Osteoblast (primary cell): Measurements from ENCODE around the gene AUH. TPM values are rescaled to one million over a fixed set of nuclear protein-coding genes. Genes with fewer than 3 reads are reported as not detected.

Experiments
- DNase-seq: peaks from one replicate; pipeline ENCODE4 v3.0.0; 2011; ENCODE audit warnings: low spot score, mixed read lengths; ENCODE audit not compliant: insufficient read length; ENCODE audit errors: missing footprints
- H2AFZ ChIP-seq: 2 replicates; pipeline ENCODE4 v1.6.0; 2011; ENCODE audit warnings: mild to moderate bottlenecking, low read length
- H3K27ac ChIP-seq: 2 replicates; pipeline ENCODE4 v1.5.1; 2011; ENCODE audit warnings: mild to moderate bottlenecking, low read depth, low read length, moderate library complexity
- H3K27me3 ChIP-seq: 2 replicates; pipeline ENCODE4 v1.6.0; 2012; ENCODE audit warnings: mild to moderate bottlenecking, control low read depth, inconsistent platforms, low read length, moderate library complexity; ENCODE audit not compliant: insufficient read depth
- H3K36me3 ChIP-seq: 2 replicates; pipeline ENCODE4 v1.5.1; 2011; ENCODE audit warnings: mild to moderate bottlenecking, low read length, control low read depth, moderate library complexity; ENCODE audit not compliant: insufficient read depth
- H3K4me1 ChIP-seq: 2 replicates; pipeline ENCODE4 v1.5.1; 2011; ENCODE audit warnings: mild to moderate bottlenecking, low read length, control low read depth, moderate library complexity; ENCODE audit not compliant: insufficient read depth
- H3K4me2 ChIP-seq: 2 replicates; pipeline ENCODE4 v1.6.0; 2011; ENCODE audit warnings: mild to moderate bottlenecking, low read length; ENCODE audit not compliant: insufficient read depth
- H3K4me3 ChIP-seq: fragments of 200-600 bp; sonication (generic); 3 replicates; pipeline ENCODE4 v1.5.1; 2012; ENCODE audit warnings: mild to moderate bottlenecking, low read length, inconsistent platforms; ENCODE audit not compliant: insufficient read depth
- H3K79me2 ChIP-seq: 2 replicates; pipeline ENCODE4 v1.6.0; 2012; ENCODE audit warnings: mild to moderate bottlenecking, low read length, control low read depth, inconsistent platforms; ENCODE audit not compliant: insufficient read depth
- H3K9me3 ChIP-seq: 2 replicates; pipeline ENCODE4 v1.5.1; 2011; ENCODE audit warnings: low read depth, low read length, control low read depth
- H4K20me1 ChIP-seq: 2 replicates; pipeline ENCODE4 v1.6.0; 2012; ENCODE audit warnings: mild to moderate bottlenecking, low read length, control low read depth; ENCODE audit not compliant: insufficient read depth
- total RNA-seq: library from RNA; depleted of rRNA; stranded (reverse); fragments of >200 nt; gene quantifications from 2 replicates; pipeline ENCODE4 v1.2.3, GENCODE V29; 2012
- TF ChIP-seq, protein P1 (sequence below): IDR thresholded peaks from 2 replicates; pipeline ENCODE4 v1.5.1; 2011; ENCODE audit warnings: mild to moderate bottlenecking, low read depth, low read length, moderate library complexity; ENCODE audit errors: extremely low read depth

AUH gene
- total RNA-seq, 1 donor = 17.0 TPM

DNA sequence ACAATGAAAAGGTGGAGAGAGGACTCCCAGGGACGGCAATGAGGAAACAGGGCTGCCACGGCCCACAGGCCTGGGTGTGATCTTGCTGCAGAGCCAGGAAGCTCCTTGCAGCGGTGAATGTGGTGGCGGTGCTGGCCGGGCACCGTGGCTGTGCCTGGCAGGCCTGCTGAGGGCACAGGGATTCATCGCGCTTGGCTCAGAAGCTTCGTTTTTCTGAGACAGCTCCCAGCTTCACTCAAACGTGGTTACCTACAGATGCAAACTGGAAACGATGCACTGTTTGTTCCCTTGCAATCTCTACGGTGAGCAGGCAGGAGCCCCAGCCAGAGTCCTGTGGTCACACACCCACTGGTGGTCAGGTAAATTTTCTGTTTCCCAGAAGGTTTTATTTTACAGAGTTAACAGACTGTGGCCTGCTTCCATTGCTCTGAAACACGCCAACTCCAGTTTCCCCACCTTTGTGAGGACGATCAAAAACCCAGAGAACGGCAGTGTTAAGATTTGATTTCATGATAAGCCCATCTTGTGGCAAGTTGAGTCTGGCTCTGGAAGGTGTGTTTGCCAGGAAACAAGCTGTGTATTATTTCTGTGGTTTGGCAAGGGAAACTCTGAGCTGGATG lies 183.9 kb downstream of the AUH start:
- no peak overlapping the region for H3K27ac ChIP-seq
- no peak overlapping the region for H3K4me3 ChIP-seq
- H3K4me2 ChIP-seq = no peak overlapping the region
- TF ChIP-seq, protein P1, sequence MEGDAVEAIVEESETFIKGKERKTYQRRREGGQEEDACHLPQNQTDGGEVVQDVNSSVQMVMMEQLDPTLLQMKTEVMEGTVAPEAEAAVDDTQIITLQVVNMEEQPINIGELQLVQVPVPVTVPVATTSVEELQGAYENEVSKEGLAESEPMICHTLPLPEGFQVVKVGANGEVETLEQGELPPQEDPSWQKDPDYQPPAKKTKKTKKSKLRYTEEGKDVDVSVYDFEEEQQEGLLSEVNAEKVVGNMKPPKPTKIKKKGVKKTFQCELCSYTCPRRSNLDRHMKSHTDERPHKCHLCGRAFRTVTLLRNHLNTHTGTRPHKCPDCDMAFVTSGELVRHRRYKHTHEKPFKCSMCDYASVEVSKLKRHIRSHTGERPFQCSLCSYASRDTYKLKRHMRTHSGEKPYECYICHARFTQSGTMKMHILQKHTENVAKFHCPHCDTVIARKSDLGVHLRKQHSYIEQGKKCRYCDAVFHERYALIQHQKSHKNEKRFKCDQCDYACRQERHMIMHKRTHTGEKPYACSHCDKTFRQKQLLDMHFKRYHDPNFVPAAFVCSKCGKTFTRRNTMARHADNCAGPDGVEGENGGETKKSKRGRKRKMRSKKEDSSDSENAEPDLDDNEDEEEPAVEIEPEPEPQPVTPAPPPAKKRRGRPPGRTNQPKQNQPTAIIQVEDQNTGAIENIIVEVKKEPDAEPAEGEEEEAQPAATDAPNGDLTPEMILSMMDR = no peak
- no peaks in the 10 kb centered on the region for H4K20me1 ChIP-seq
- H3K79me2 ChIP-seq = no peaks in the 10 kb centered on the region
- H3K27me3 ChIP-seq = no peaks in the 10 kb centered on the region
- no peaks in the 10 kb centered on the region for H3K36me3 ChIP-seq
- H3K9me3 ChIP-seq = no peaks in the 10 kb centered on the region
- peak overlapping the region; percentile 58 for H2AFZ ChIP-seq
- H3K4me1 ChIP-seq = peaks cover 8% of the 10 kb centered on the region
- no peak for DNase-seq

DNA sequence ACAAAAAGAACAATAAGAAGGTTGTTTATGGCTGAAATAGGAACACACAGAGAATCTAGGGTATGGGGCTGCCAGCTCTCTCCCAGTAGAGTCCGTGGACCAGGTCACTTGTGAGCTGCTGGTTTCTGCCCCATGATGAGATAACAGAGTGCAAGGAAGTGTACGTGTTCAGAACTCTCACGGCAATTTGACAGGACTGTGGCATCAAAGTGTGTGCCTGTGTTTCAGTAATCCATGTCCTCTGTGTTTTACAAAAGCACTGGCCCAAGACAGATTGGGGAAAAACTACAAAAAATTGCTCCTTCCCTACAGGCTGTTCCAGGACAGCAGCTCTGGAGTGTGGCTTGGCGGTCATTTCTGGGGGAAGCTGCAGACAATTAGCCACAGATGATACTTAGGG lies 184.6 kb downstream of the AUH start:
- no peaks in the 10 kb centered on the region for H3K9me3 ChIP-seq
- TF ChIP-seq, protein P1 = no peak
- DNase-seq = no peak

DNA sequence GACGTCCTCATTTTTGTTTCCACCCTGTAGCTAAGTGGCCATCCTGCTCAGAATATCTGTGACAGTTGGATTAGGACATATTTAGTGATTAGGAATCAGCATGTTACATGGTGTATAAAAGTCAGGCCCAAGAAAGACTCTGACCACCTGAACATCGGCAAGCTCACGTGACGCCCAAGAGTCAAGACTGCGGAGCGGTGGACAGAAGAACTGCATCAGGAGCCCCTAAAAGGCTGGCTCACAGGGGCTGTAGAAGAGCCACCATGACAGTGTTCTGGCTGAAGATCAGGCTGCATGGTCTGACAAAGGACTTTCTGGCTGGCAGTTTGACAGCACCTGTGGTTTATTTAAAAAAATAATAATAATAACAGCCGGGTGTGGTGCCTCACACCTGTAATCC lies 185.3 kb downstream of the AUH start:
- H3K4me3 ChIP-seq = no peak overlapping the region
- H3K27me3 ChIP-seq = no peaks in the 10 kb centered on the region
- H3K4me1 ChIP-seq = peaks cover 8% of the 10 kb centered on the region
- H3K4me2 ChIP-seq = no peak overlapping the region
- no peak for DNase-seq
- no peaks in the 10 kb centered on the region for H3K9me3 ChIP-seq
- H3K36me3 ChIP-seq = no peaks in the 10 kb centered on the region
- no peaks in the 10 kb centered on the region for H4K20me1 ChIP-seq
- H3K79me2 ChIP-seq = no peaks in the 10 kb centered on the region
- H3K27ac ChIP-seq = no peak overlapping the region
- TF ChIP-seq, protein P1 = no peak
- H2AFZ ChIP-seq = no peak overlapping the region

More for the DNA sequence above, 184.6 kb downstream of the AUH start:
- H3K4me2 ChIP-seq = no peak overlapping the region
- H3K27me3 ChIP-seq = no peaks in the 10 kb centered on the region
- no peaks in the 10 kb centered on the region for H4K20me1 ChIP-seq
- H3K27ac ChIP-seq = no peak overlapping the region
- H2AFZ ChIP-seq = peak overlapping the region; percentile 58
- no peak overlapping the region for H3K4me3 ChIP-seq
- no peaks in the 10 kb centered on the region for H3K36me3 ChIP-seq
- no peaks in the 10 kb centered on the region for H3K79me2 ChIP-seq
- H3K4me1 ChIP-seq = peaks cover 8% of the 10 kb centered on the region

DNA sequence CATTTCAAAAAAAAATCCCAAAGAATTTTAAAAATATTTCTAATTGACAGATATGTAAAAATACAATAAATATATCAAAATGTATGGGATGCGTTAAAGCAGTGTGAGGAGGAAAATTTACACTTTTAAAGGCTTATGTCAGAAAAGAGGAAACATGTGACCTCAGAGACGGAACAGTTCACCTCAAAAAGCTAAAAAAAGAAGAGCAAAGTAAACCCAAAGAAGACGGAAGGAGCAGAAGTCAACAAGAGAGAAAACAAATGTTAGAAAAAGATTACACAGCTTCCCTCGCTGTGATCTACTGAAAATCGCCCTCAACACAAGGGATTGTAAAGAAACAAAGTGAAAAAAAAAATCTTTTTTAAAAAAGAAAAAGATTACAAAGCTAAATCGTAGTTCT lies 186.9 kb downstream of the AUH start:
- Histone ChIP-seq H3K9me3 (peaks cover 3% of the 10 kb centered on the region), H3K4me2 (no peak overlapping the region), H3K36me3 (no peaks in the 10 kb centered on the region), H3K27me3 (no peaks in the 10 kb centered on the region), H3K4me1 (peaks cover 5% of the 10 kb centered on the region), H4K20me1 (no peaks in the 10 kb centered on the region), H3K27ac (no peak overlapping the region), H3K79me2 (no peaks in the 10 kb centered on the region), H2AFZ (no peak overlapping the region), H3K4me3 (no peak overlapping the region)
- TF ChIP-seq, protein P1 = no peak
- no peak for DNase-seq
